OCI-LY3 (cell line): ENCODE measurements around the gene LIF.

ENCODE experiments used
- EZH2phosphoT487 ChIP-seq: fragments of 200-600 bp; shearing (Covaris generic); IDR thresholded peaks from 2 replicates; pipeline ENCODE4 v1.6.1; 2018; ENCODE audit warnings: antibody characterized with exemption, mixed run types, low read depth
- TF ChIP-seq, protein P1 (sequence below): fragments of 200-600, 300-600 bp; sonication (generic); IDR thresholded peaks from 2 replicates; pipeline ENCODE4 v1.5.1; 2014; ENCODE audit warnings: antibody characterized with exemption, low read length, low read depth

DNA sequence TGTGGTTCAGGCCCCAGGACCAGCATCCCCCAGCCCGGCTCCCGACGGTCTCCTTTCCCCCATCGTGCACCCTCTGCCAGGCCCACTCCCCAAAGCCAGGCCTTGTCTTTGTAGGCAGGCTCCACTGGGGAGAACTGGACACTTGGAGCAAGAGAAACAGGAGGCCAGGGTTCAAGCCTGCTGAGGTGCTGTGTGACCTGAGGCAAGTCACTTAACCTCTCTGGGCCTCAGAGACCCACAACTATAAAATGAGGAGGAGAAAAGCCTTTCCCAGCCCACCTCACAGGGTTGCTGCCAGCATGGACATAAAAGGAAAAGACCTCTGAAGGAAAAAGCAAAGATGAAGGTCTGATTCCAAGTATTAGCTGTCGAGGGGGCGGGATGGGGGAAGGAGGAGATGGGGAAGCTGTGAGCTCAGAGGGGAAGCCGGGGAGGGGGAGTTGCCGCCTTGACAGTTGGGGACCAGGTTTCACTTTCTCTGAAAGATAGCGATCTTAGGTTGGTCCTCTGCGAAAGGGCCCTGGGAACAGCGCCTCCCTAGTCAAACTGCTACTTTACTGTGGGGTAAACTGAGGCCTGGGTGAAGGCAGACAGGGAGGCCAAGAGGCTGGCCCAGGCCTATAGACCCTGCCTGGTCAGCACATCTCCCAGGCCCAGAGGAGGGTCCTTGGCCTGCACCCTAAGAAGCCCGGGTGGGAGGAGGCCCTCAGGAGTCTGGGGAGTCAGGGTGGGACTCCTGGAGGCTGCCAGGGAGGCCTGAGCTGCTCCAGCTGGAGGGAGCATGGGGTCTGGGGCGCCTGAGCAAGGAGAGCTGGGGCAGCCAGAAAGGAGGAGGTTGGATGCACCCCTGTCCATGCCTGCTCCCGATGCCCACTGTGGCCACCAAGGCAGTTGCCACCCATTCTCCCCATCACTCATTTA, 21.1 kb upstream of the LIF start:
- TF ChIP-seq, protein P1, sequence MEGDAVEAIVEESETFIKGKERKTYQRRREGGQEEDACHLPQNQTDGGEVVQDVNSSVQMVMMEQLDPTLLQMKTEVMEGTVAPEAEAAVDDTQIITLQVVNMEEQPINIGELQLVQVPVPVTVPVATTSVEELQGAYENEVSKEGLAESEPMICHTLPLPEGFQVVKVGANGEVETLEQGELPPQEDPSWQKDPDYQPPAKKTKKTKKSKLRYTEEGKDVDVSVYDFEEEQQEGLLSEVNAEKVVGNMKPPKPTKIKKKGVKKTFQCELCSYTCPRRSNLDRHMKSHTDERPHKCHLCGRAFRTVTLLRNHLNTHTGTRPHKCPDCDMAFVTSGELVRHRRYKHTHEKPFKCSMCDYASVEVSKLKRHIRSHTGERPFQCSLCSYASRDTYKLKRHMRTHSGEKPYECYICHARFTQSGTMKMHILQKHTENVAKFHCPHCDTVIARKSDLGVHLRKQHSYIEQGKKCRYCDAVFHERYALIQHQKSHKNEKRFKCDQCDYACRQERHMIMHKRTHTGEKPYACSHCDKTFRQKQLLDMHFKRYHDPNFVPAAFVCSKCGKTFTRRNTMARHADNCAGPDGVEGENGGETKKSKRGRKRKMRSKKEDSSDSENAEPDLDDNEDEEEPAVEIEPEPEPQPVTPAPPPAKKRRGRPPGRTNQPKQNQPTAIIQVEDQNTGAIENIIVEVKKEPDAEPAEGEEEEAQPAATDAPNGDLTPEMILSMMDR, result no peak
- TF ChIP-seq EZH2phosphoT487, result no peak
